ENCODE results near the gene CDH12. TPM values are rescaled to one million over a fixed set of nuclear protein-coding genes. Genes with fewer than 3 reads are reported as not detected.
"Not testable (repeated sequence)": the region's sequence is repeated elsewhere in the genome, so short reads cannot be mapped to it uniquely, and the experiment has no call there.

Gene CDH12
- total RNA-seq, 1 donor from 2014 or later, result not detected

GRCh38 chr5:22250528-22250927 lies 602.6 kb downstream of the CDH12 start:
- no peak for DNase-seq
- intact Hi-C loops (cut with DNase I), result no loop called here

GRCh38 chr5:22249209-22249729 lies 603.9 kb downstream of the CDH12 start:
- intact Hi-C loops (cut with DNase I), result no loop called here
- DNase-seq (no peak), ATAC-seq (ENCODE audit: poor library complexity) (no peak)

More at GRCh38 chr5:22250528-22250927, 602.6 kb downstream of the CDH12 start:
- ATAC-seq (ENCODE audit: poor library complexity), result no peak

GRCh38 chr5:22245770-22246169 lies 607.4 kb downstream of the CDH12 start:
- intact Hi-C loops (cut with DNase I), result no loop called here
- DNase-seq, result no peak
- no peak for ATAC-seq (ENCODE audit: poor library complexity)

GRCh38 chr5:22242532-22242931 lies 610.6 kb downstream of the CDH12 start:
- DNase-seq (no peak), ATAC-seq (ENCODE audit: poor library complexity) (no peak)
- intact Hi-C loops (cut with DNase I), result no loop called here

GRCh38 chr5:22238047-22238446 lies 615.1 kb downstream of the CDH12 start:
- intact Hi-C loops (cut with DNase I), result no loop called here
- ATAC-seq (ENCODE audit: poor library complexity) (no peak), DNase-seq (no peak)

- intact Hi-C loops (cut with DNase I), result no loop called here
- DNase-seq (no peak), ATAC-seq (ENCODE audit: poor library complexity) (no peak)
Observed at GRCh38 chr5:22226423-22226822, 626.7 kb downstream of the CDH12 start.

- ATAC-seq (ENCODE audit: poor library complexity), result no peak
- intact Hi-C loops (cut with DNase I), result no loop called here
- no peak for DNase-seq
Observed at GRCh38 chr5:22223079-22223478, 630.1 kb downstream of the CDH12 start.

- ATAC-seq (ENCODE audit: poor library complexity); intact Hi-C loops (cut with DNase I); DNase-seq: not testable (repeated sequence)
Observed at GRCh38 chr5:22213703-22214495, 639.2 kb downstream of the CDH12 start.

GRCh38 chr5:22212254-22212991 lies 640.7 kb downstream of the CDH12 start:
- intact Hi-C loops (cut with DNase I); ATAC-seq (ENCODE audit: poor library complexity): not testable (repeated sequence)

GRCh38 chr5:22208463-22208862 lies 644.7 kb downstream of the CDH12 start:
- DNase-seq; intact Hi-C loops (cut with DNase I); ATAC-seq (ENCODE audit: poor library complexity): not testable (repeated sequence)

More at GRCh38 chr5:22212254-22212991, 640.7 kb downstream of the CDH12 start:
- DNase-seq, result not testable (repeated sequence)

GRCh38 chr5:22188651-22189050 lies 664.5 kb downstream of the CDH12 start:
- DNase-seq; ATAC-seq (ENCODE audit: poor library complexity); intact Hi-C loops (cut with DNase I): not testable (repeated sequence)

GRCh38 chr5:22187632-22188228 lies 665.4 kb downstream of the CDH12 start:
- ATAC-seq (ENCODE audit: poor library complexity); DNase-seq; intact Hi-C loops (cut with DNase I): not testable (repeated sequence)

GRCh38 chr5:22169226-22169625 lies 683.9 kb downstream of the CDH12 start:
- ATAC-seq (ENCODE audit: poor library complexity), result not testable (repeated sequence)

GRCh38 chr5:22168704-22169103 lies 684.4 kb downstream of the CDH12 start:
- intact Hi-C loops (cut with DNase I); ATAC-seq (ENCODE audit: poor library complexity); DNase-seq: not testable (repeated sequence)

More at GRCh38 chr5:22169226-22169625, 683.9 kb downstream of the CDH12 start:
- DNase-seq; intact Hi-C loops (cut with DNase I): not testable (repeated sequence)

GRCh38 chr5:22165931-22166330 lies 687.2 kb downstream of the CDH12 start:
- ATAC-seq (ENCODE audit: poor library complexity); intact Hi-C loops (cut with DNase I); DNase-seq: not testable (repeated sequence)

- intact Hi-C loops (cut with DNase I), result not testable (repeated sequence)
Observed at GRCh38 chr5:22164910-22165748, 688.0 kb downstream of the CDH12 start.

GRCh38 chr5:22156953-22157352 lies 696.2 kb downstream of the CDH12 start:
- ATAC-seq (ENCODE audit: poor library complexity); DNase-seq; intact Hi-C loops (cut with DNase I): not testable (repeated sequence)

More at GRCh38 chr5:22164910-22165748, 688.0 kb downstream of the CDH12 start:
- not testable (repeated sequence) for DNase-seq; ATAC-seq (ENCODE audit: poor library complexity)

- ATAC-seq (ENCODE audit: poor library complexity); intact Hi-C loops (cut with DNase I); DNase-seq: not testable (repeated sequence)
Observed at GRCh38 chr5:22154779-22155178, 698.4 kb downstream of the CDH12 start.

All from Right ventricle myocardium superior (tissue), 1 donor.